Esophagus muscularis mucosa (tissue), 4 donors: Measurements from ENCODE around the gene GLS. TPM values are rescaled to one million over a fixed set of nuclear protein-coding genes. Genes with fewer than 3 reads are reported as not detected.
A peak's percentile ranks its signal among the peaks of the same experiment; 100 is the strongest.

Experiments used
- DNase-seq: peaks from one replicate; pipeline ENCODE4 v3.0.0-alpha.2; 2017; ENCODE audit errors: extremely low spot score
- H3K27ac ChIP-seq, 4 donors: fragments of 200-600 bp; sonication (generic); replicated peaks in 1 of 4; 1 replicate in 3 of 4; 2 replicates in 1 of 4; pipeline ENCODE4 v1.5.1; 2016 to 2019; ENCODE audit warnings: mild to moderate bottlenecking in 1 of 4
- H3K27me3 ChIP-seq, 4 donors: fragments of 200-600 bp; sonication (generic); one replicate each; pipeline versions ENCODE4 v1.5.1 to v1.6.0; 2016 to 2019
- H3K36me3 ChIP-seq, 4 donors: fragments of 200-600 bp; sonication (generic); one replicate each; pipeline ENCODE4 v1.5.1; 2016 to 2019
- H3K4me1 ChIP-seq, 4 donors: fragments of 200-600 bp; sonication (generic); one replicate each; pipeline ENCODE4 v1.5.1; 2016 to 2019
- H3K4me3 ChIP-seq, 4 donors: fragments of 200-600 bp; sonication (generic); 1 replicate in 2 of 4; 2 replicates in 2 of 4; pipeline ENCODE4 v1.5.1; 2016 to 2019; ENCODE audit warnings: mild to moderate bottlenecking in 4 of 4, moderate library complexity in 1 of 4
- H3K9me3 ChIP-seq, 4 donors: fragments of 200-600 bp; sonication (generic); 1 replicate in 3 of 4; 2 replicates in 1 of 4; pipeline ENCODE4 v1.5.1; 2016 to 2019
- CTCF ChIP-seq, 3 experiments: fragments of 200-600 bp in 2 of 3; fragments of 450-650 bp in 1 of 3; sonication (generic) in 2 of 3; IDR thresholded peaks; one replicate each; pipeline ENCODE4 v1.5.1; 2017 to 2019; ENCODE audit warnings: antibody characterized with exemption in 3 of 3, mild to moderate bottlenecking in 2 of 3, moderate library complexity in 1 of 3
- EP300 ChIP-seq: sonication (generic); formaldehyde crosslinking; IDR thresholded peaks from one replicate; pipeline ENCODE4 v1.6.1; 2017; ENCODE audit warnings: antibody characterized with exemption
- POLR2A ChIP-seq: fragments of 450-650 bp; IDR thresholded peaks from one replicate; pipeline ENCODE4 v1.6.1; 2017; ENCODE audit warnings: antibody characterized with exemption, moderate library complexity, mild to moderate bottlenecking, low read depth
- POLR2AphosphoS5 ChIP-seq, 2 donors: sonication (generic); formaldehyde crosslinking; IDR thresholded peaks; one replicate each; pipeline ENCODE4 v1.6.1; 2017; ENCODE audit warnings: antibody characterized with exemption in 2 of 2
- WGBS: methylation state at CpG from one replicate; pipeline ENCODE4 v1.1.5; 2018; 5-methylcytosine and 5-hydroxymethylcytosine counted together
- intact Hi-C: fragments of 100-400 bp; cut with DNase I; formaldehyde crosslinking; loops from one replicate; pipeline ENCODE4 v1.15.1; 2023
- total RNA-seq, 4 donors: library from RNA; depleted of rRNA; stranded (reverse); fragments of >200 nt; gene quantifications; one replicate each; pipeline versions ENCODE4 v1.1.0 to v1.2.1, GENCODE V29; 2016

GLS gene
- total RNA-seq, 4 donors from 2014 or later: 93.6 to 125 (median 94.0) TPM

- intact Hi-C loops: loop anchor here (10.0 kb wide), 1 partner anchor 173 kb away; the partner anchor contains the start of gene STAT1
- peak overlapping the region in 1 of 4 donors; percentile 23 for H3K27ac ChIP-seq
- WGBS: 75% methylated on average over 8 of the region's 8 CpGs
Measured at GRCh38 chr2:190841707-190842505, 38.7 kb upstream of the GLS start.

DNA sequence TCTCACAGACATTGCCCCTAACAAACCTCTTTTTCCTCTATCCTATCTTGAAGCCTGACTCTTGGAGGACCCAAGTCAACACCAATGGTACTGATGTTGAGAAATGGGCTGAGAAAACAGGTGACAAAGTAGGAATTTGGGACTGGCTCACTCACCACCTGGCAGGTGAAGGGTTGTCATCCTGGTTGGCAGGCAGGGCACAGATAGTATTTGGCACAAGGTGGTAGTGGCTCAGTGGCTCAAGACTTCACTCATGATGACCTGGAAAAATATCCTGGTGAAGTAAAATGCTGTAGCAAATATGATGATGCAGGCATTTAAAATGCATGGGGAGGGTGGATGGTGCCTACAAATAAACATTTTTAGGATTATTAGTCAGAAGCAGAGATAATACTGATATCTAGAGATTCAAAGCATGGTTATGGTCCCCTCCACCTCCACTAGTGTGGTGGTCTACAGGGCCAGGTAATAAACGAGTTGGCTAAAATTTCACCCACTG lies 38.0 kb upstream of the GLS start:
- no peaks in the 10 kb centered on the region for H3K9me3 ChIP-seq
- H3K27me3 ChIP-seq: no peaks in the 10 kb centered on the region
- no peak for DNase-seq
- H3K4me1 ChIP-seq: peaks cover 3 to 20% (median 14%) of the 10 kb centered on the region in 4 donors
- intact Hi-C loops: loop anchor here (10.0 kb wide), 1 partner anchor 172 kb away; the partner anchor contains the start of gene STAT1
- H3K36me3 ChIP-seq: no peaks in the 10 kb centered on the region
- no peak overlapping the region for H3K27ac ChIP-seq
- TF ChIP-seq POLR2A: no peak
- TF ChIP-seq POLR2AphosphoS5 (IDR thresholded peaks at IDR 0.05): no peak
- no peak for TF ChIP-seq CTCF (IDR thresholded peaks at IDR 0.05)
- no peak for TF ChIP-seq EP300
- 92% methylated on average over 1 of the region's 1 CpG for WGBS
- H3K4me3 ChIP-seq: no peak overlapping the region

More at GRCh38 chr2:190841707-190842505, 38.7 kb upstream of the GLS start:
- Histone ChIP-seq H3K4me1 (peaks cover 0 to 18% (median 9%) of the 10 kb centered on the region in 4 donors), H3K4me3 (no peak overlapping the region), H3K27me3 (no peaks in the 10 kb centered on the region), H3K9me3 (no peaks in the 10 kb centered on the region), H3K36me3 (no peaks in the 10 kb centered on the region)
- no peak for TF ChIP-seq CTCF (IDR thresholded peaks at IDR 0.05)
- TF ChIP-seq EP300: no peak
- no peak for TF ChIP-seq POLR2AphosphoS5 (IDR thresholded peaks at IDR 0.05)
- TF ChIP-seq POLR2A: no peak
- DNase-seq: no peak

DNA sequence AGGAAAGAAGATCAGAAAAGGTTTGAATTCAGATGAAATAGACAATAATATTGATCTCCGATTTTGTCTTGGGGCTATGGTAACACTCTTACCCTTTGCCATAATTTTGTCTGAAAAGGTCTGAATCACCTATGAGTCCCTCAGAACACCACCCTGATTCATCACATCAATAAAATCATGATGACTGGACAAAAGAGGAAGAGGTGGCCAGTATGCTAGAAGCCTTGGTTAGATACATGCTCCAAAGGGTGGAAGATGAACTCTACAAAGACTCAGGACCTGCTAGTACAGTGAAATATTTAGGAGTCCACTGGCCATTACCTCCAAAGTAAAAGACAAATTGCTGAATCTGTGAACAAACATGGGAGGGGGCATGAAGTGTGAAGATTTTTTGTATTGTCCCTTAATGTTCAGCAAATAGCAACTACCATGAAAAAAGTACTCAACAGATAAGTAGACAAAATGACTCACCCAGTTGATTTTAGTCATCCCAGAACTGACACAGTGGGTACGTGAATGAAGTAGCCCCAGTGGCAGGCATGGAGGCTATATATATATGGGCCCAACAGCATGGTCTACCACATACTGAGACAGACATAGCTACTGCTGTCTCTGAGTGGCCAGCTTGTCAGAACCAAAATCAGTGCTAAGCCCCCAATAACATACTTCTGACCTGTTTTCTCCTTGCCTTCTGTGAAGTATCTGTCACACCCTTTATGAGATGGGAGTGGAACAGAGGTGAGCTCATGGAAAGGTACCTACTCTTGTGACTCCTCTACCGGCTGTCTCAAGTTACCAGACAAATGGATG lies 36.5 kb upstream of the GLS start:
- H3K9me3 ChIP-seq: no peaks in the 10 kb centered on the region
- H3K4me3 ChIP-seq: no peak overlapping the region
- no peak overlapping the region for H3K27ac ChIP-seq
- H3K36me3 ChIP-seq: no peaks in the 10 kb centered on the region
- DNase-seq: no peak
- 96% methylated on average over 3 of the region's 3 CpGs for WGBS
- intact Hi-C loops: loop anchor here (10.0 kb wide), 1 partner anchor 171 kb away; the partner anchor contains the start of gene STAT1
- H3K4me1 ChIP-seq: peaks cover 6 to 26% (median 19%) of the 10 kb centered on the region in 4 donors
- TF ChIP-seq CTCF (IDR thresholded peaks at IDR 0.05) (no peak), EP300 (no peak), POLR2A (no peak), POLR2AphosphoS5 (IDR thresholded peaks at IDR 0.05) (no peak)
- no peaks in the 10 kb centered on the region for H3K27me3 ChIP-seq

DNA sequence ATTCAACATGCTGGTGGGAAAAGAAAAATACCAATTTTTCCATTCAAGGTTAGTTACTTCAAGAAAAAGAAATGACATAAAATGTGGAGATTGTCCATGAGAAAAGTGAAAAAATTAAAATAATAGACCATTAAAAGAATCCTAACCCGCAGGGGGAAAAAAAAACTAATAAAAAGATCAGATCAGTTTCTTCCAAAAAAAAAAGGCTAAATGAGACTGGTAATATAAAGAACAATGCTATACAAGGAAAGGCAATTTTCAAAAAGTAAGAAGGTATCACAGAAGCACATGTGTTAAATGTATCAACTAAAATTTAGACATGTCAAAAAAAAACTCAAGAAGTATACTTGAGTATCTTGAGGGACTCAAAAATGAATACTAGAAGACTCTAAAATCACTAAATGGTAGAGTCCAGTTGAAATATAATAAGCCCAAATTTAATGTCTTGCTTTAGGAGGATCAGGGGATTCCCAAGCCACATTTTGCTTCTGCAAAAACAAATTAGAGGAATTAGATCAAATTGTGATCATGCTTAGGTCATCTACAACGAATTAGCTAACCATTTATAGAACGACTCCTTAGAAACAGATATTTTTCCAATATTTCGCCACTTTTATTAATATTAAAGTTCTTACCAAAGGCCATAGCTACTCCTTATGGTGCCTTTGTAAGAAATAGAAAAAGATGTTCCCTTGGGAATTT lies 35.8 kb upstream of the GLS start:
- no peaks in the 10 kb centered on the region for H3K27me3 ChIP-seq
- H3K9me3 ChIP-seq: no peaks in the 10 kb centered on the region
- intact Hi-C loops: loop anchor here (10.0 kb wide), 1 partner anchor 170 kb away; the partner anchor contains the start of gene STAT1
- no peak overlapping the region for H3K27ac ChIP-seq
- no peak overlapping the region for H3K4me3 ChIP-seq
- DNase-seq: no peak
- H3K36me3 ChIP-seq: no peaks in the 10 kb centered on the region
- TF ChIP-seq EP300 (no peak), POLR2A (no peak), CTCF (IDR thresholded peaks at IDR 0.05) (no peak), POLR2AphosphoS5 (IDR thresholded peaks at IDR 0.05) (no peak)
- 89% methylated on average over 4 of the region's 4 CpGs for WGBS
- peaks cover 6 to 33% (median 26%) of the 10 kb centered on the region in 4 donors for H3K4me1 ChIP-seq
